ENCODE results near the gene PRKCB.

PRKCB gene

DNA sequence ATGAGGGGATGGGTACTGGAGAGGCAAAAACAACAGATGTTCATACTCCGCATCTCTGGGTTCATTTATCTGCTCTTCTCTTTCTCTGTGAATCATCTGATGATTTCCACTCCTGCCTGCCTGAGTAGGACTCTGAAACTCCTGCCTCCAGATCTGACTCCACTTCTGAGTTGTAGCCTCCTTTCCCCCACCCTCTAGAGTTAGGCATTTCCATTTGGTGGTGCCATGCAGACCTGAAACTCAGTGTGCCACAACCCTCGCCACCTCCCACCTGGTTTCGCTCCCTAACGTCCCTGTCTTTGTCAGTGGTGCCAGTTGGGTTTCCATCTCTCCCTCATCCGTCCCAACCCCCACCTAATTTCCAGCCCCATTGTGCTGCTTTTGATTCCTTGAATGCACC, 126.2 kb downstream of the PRKCB start:
- DNase-seq (ENCODE audit: low read depth in 1 of 2, low spot score in 1 of 2): no peak

- no peak for DNase-seq (ENCODE audit: low read depth in 1 of 2, low spot score in 1 of 2)
These were observed 128.4 kb downstream of the PRKCB start for GRCh38 chr16:23964136-23964535.

DNA sequence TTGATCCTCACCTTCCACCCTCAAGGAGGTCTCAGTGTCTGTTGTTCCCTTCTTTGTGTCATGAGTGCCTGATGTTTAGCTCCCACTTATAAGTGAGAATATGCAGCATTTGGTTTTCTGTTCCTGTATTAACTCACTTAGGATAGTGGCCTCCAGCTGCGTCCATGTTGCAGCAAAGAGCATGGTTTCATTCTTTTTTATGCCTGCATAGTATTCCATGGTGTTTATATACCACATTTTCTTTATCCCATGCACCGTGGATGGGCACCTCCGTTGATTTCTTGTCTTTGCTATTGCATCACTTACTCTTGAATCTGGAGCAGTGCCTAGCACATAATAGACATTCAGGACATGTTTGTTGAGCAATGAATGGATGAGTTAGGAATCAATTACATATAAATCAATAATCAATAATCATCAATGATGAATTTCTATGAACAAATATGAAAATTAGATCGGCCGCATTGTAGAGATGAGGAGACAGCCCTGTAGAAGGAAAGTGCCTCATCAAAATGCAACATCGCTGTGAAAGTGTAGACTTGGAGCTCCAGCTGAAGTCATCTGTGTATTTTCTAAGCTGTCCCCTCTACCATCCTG, 129.5 kb downstream of the PRKCB start:
- no peak for DNase-seq (ENCODE audit: low read depth in 1 of 2, low spot score in 1 of 2)

- DNase-seq (ENCODE audit: low read depth in 1 of 2, low spot score in 1 of 2): no peak
These were observed 131.0 kb downstream of the PRKCB start for GRCh38 chr16:23966597-23967394.

- DNase-seq (ENCODE audit: low read depth in 1 of 2, low spot score in 1 of 2): no peak
These were observed 132.0 kb downstream of the PRKCB start for GRCh38 chr16:23967775-23968174.

DNA sequence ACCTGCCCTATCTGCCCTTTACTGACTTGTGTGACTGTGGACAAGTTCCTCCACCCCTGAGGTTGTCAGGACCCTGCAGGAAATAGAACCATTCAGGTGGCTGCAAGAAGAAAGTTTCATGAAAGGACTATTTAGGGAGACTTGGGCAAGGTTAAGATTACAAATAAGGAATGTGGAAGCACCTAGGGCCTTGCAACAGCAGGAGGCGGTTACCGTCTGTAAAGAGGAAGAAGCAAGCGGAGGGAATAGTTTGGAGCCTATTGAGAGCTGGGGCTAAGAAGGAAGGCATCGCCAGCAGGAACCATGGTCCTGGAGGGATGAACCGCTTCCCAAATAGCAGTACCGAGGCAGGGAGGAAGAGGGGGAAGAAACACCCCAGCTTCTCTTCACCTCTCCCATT, 132.4 kb downstream of the PRKCB start:
- DNase-seq (ENCODE audit: low read depth in 1 of 2, low spot score in 1 of 2): no peak

- DNase-seq (ENCODE audit: low read depth in 1 of 2, low spot score in 1 of 2): no peak
These were observed 133.9 kb downstream of the PRKCB start for GRCh38 chr16:23969468-23970297.

- DNase-seq (ENCODE audit: low read depth in 1 of 2, low spot score in 1 of 2): no peak
These were observed 138.4 kb downstream of the PRKCB start for GRCh38 chr16:23974223-23974622.

- no peak for DNase-seq (ENCODE audit: low read depth in 1 of 2, low spot score in 1 of 2)
These were observed 139.5 kb downstream of the PRKCB start for GRCh38 chr16:23975293-23975692.

GRCh38 chr16:23976091-23976490, 140.3 kb downstream of the PRKCB start:
- no peak for DNase-seq (ENCODE audit: low read depth in 1 of 2, low spot score in 1 of 2)

DNA sequence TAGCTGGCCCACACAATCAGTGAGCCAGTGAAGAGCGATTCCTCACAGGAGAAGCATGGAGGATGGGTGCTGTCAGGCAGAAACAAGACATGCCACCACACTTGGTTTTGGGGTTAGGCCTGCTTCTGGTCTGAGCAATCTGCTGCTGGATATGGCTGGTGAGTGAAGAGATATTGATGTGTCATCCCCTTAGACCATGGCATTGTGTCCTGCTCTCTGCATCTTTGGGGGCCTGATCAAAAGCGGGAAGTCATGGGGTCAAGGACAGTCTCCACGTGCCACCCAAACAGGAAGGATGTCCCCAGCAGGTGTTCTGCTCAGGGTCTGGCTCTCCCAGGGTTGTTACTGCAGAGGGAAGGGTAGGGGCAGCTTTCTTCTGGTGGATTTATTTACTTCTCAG, 140.7 kb downstream of the PRKCB start:
- no peak for DNase-seq (ENCODE audit: low read depth in 1 of 2, low spot score in 1 of 2)

- DNase-seq (ENCODE audit: low read depth in 1 of 2, low spot score in 1 of 2): no peak
These were observed 143.7 kb downstream of the PRKCB start for GRCh38 chr16:23979441-23979840.

DNA sequence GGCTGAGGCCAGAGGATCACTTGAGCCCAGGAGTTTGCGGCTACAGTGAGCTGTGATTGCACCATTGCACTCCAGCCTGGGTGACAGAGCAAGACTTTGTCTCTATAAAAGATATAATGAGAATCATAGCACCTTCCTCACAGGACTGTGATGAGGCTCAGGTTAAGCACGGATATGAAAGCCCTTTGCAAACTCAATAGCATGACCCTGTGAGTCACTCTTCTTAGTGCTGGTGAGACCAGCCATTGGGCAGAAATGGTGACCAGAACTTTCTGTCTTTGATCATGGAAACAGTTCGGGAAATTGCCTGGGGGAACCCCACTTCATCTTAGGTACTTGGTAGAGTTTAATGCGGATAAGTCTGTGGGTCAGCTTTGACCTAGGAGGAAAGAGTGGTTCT, 144.2 kb downstream of the PRKCB start:
- DNase-seq (ENCODE audit: low read depth in 1 of 2, low spot score in 1 of 2): no peak

DNA sequence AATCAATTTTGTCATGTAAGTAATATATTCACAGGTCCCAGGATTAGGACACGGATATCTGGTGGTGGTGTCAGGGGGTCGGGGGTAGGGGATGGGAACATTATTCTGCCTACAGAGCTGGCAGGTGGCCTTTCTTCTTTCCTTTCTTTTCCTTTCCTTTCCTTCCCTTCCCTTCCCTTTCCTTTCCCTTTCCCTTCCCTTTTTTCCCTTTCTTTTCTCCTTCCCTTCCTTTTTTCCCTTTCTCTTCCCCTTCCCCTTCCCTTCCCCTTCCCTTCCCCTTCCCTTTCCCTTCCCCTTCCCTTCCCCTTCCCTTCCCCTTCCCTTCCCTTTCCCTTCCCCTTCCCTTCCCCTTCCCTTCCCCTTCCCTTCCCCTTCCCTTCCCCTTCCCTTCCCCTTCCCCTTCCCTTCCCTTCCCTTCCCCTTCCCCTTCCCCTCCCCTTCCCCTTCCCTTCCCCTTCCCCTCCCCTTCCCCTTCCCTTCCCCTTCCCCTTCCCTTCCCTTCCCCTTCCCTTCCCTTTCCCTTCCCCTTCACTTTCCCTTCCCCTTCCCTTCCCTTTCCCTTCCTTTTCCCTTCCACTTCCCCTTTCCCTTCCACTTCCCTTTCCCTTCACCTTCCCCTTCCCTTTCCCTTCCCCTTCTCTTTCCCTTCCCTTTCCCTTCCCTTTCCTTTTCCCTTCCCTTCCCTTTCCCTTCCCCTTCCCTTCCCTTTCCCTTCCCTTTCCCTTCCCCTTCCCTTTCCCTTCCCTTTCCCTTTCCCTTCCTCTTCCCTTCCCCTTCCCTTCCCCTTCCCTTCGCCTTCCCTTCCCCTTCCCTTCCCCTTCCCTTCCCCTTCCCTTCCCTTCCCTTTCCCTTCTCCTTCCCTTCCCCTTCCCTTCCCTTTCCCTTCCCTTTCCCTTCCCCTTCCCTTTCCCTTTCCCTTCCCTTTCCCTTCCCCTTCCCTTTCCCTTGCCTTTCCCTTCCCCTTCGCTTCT, 145.9 kb downstream of the PRKCB start:
- DNase-seq (ENCODE audit: low read depth in 1 of 2, low spot score in 1 of 2): no peak

DNA sequence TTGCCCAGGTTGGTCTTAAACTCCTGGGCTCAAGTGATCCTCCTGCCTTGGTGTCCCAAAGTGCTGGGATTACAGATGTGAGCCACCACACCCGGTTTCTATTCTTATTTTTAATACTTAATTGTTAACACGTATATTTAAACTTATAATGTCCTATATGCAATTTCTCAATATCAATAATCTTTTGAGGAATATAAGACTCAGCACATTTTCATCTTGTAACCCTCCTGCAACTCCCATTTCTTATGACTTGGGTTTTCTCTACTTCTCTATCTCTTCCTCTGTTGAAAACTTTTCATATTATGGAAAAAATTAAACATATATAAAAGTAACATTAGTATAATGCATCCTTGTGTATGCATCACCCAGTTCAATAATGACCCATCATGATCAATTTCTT, 150.7 kb downstream of the PRKCB start:
- DNase-seq (ENCODE audit: low read depth in 1 of 2, low spot score in 1 of 2): no peak

- no peak for DNase-seq (ENCODE audit: low read depth in 1 of 2, low spot score in 1 of 2)
These were observed 151.7 kb downstream of the PRKCB start for GRCh38 chr16:23987443-23987842.

DNA sequence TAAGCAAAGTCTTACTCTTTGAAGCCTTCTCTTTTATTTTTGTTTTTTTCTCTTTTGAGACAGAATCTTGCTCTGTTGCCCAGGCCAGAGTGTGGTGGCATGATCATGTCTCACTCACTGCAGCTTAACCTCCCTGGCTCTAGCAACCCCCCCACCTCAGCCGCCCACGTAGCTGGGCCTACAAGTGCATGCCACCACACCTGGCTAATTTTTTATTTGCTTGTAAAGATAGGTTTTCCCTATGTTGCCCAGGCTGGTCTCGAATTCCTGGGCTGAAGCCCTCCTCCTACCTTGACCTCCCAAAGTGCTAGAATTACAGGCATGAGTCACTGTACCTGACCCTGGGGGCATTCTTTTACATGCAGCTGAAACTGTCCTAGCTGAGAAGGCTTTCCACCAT, 154.7 kb downstream of the PRKCB start:
- no peak for DNase-seq (ENCODE audit: low read depth in 1 of 2, low spot score in 1 of 2)

GRCh38 chr16:23991066-23991465, 155.3 kb downstream of the PRKCB start:
- DNase-seq (ENCODE audit: low read depth in 1 of 2, low spot score in 1 of 2): no peak

GRCh38 chr16:23994615-23995014, 158.8 kb downstream of the PRKCB start:
- no peak for DNase-seq (ENCODE audit: low read depth in 1 of 2, low spot score in 1 of 2)

- DNase-seq (ENCODE audit: low read depth in 1 of 2, low spot score in 1 of 2): no peak
These were observed 160.6 kb downstream of the PRKCB start for GRCh38 chr16:23996258-23996955.
